GM23248 (cell line): Measurements from ENCODE around the gene MRTFA.

ENCODE experiments used
- EZH2 ChIP-seq: fragments of 200-600 bp; sonication (generic); IDR thresholded peaks from 2 replicates; pipeline ENCODE4 v1.6.1; 2018; ENCODE audit warnings: antibody characterized with exemption, mild to moderate bottlenecking; ENCODE audit not compliant: insufficient read depth, poor library complexity, severe bottlenecking
- EZH2phosphoT487 ChIP-seq: fragments of 200-600 bp; sonication (generic); IDR thresholded peaks from 2 replicates; pipeline ENCODE4 v1.6.1; 2018; ENCODE audit warnings: antibody characterized with exemption, moderate library complexity, mild to moderate bottlenecking, low read depth; ENCODE audit not compliant: insufficient read depth

- TF ChIP-seq EZH2phosphoT487 (no peak), EZH2 (no peak)
Observed at GRCh38 chr22:40588726-40589125, 47.8 kb downstream of the MRTFA start.
